GM03348 (cell line): ENCODE data around the gene GARNL3.

Experiments used
- DNase-seq: peaks from one replicate; pipeline ENCODE4 v3.0.0; 2012; ENCODE audit warnings: low spot score

Gene GARNL3

GRCh38 chr9:127233550-127233949 is 31.0 kb upstream of the GARNL3 start:
- no peak for DNase-seq

- DNase-seq, result no peak
Measured at GRCh38 chr9:127233989-127234388, 30.6 kb upstream of the GARNL3 start.

- no peak for DNase-seq
Measured at GRCh38 chr9:127237801-127238200, 26.8 kb upstream of the GARNL3 start.

GRCh38 chr9:127241354-127241753 is 23.2 kb upstream of the GARNL3 start:
- no peak for DNase-seq

- peak; percentile 99 for DNase-seq
Measured at GRCh38 chr9:127244609-127245601, 19.7 kb upstream of the GARNL3 start.

GRCh38 chr9:127245637-127246164 is 18.9 kb upstream of the GARNL3 start:
- DNase-seq, result no peak

GRCh38 chr9:127248241-127248640 is 16.3 kb upstream of the GARNL3 start:
- DNase-seq, result no peak

- DNase-seq, result no peak
Measured at GRCh38 chr9:127249877-127250276, 14.7 kb upstream of the GARNL3 start.

- no peak for DNase-seq
Measured at GRCh38 chr9:127250896-127251391, 13.6 kb upstream of the GARNL3 start.

- no peak for DNase-seq
Measured at GRCh38 chr9:127252410-127253318, 11.9 kb upstream of the GARNL3 start.

- no peak for DNase-seq
Measured at GRCh38 chr9:127253446-127253845, 11.1 kb upstream of the GARNL3 start.

- no peak for DNase-seq
Measured at GRCh38 chr9:127255692-127256091, 8.9 kb upstream of the GARNL3 start.

GRCh38 chr9:127256324-127256723 is 8.2 kb upstream of the GARNL3 start:
- no peak for DNase-seq

GRCh38 chr9:127258606-127259471 is 5.7 kb upstream of the GARNL3 start:
- DNase-seq, result no peak

GRCh38 chr9:127262602-127263001 is 2.0 kb upstream of the GARNL3 start:
- no peak for DNase-seq

- DNase-seq, result no peak
Measured at GRCh38 chr9:127263237-127263636, 1.3 kb upstream of the GARNL3 start.

GRCh38 chr9:127263664-127264063 is 910 bp upstream of the GARNL3 start:
- no peak for DNase-seq

- DNase-seq, result no peak
Measured at GRCh38 chr9:127267793-127268525, 3.4 kb downstream of the GARNL3 start.

GRCh38 chr9:127269449-127269848 is 4.9 kb downstream of the GARNL3 start:
- DNase-seq, result no peak

- no peak for DNase-seq
Measured at GRCh38 chr9:127273326-127273725, 8.8 kb downstream of the GARNL3 start.

GRCh38 chr9:127277099-127277498 is 12.5 kb downstream of the GARNL3 start:
- no peak for DNase-seq
